ENCODE results near the gene SERTAD1.
"Not testable (repeated sequence)": the region's sequence is repeated elsewhere in the genome, so short reads cannot be mapped to it uniquely, and the experiment has no call there.

Gene SERTAD1

DNA sequence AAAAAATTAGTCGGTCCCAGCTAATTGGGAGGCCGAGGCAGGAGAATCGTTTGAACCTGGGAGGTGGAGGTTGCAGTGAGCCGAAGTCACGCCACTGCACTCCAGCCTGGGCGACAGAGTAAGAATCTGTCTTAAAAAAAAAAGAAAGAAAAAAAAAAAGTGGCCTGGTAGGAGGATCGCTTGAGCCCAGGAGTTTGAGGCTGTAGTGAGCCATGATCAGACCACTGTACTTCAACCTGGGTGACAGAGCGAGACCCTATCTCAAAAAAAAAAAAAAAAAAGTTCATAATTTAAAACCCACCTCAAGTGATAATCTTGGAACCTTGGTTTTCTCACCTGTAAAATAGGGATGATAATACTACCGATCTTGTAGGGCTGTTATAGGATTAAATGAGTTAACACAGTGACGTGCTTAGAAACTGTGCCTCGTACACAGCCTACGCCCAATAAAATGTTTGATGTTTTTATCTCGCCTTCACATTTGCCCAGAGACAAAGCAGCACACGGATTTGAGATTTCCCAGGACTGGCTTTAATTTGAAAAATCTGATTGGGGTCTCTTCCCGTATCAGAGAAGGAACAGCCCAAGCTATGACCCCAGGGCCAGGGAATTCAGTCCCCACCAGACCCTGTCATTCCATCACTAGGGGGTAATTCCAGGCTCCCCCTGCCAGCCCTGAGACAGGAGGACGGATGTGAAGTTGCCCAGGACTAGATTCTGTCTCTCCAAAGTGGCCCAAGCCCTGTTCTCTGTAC, 3.6 kb downstream of the SERTAD1 start:
- no peak for DNase-seq (ENCODE audit: low spot score)

GRCh38 chr19:40420766-40421765, 4.7 kb downstream of the SERTAD1 start:
- peak; percentile 95 for DNase-seq (ENCODE audit: low spot score)

DNA sequence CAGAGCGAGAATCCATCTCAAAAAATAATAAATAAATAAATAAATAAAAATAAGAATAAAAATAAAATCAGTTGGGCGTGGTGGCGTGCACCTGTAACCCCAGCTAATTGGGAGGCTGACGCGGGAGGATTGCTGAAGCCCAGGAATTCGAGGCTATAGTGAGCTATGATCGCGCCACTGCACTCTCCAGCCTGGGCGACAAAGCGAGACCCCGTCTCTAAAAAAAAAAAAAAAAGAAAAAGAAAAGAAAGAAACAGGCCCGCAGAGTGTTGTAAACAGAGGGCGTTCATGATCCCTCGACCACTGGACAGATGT, 5.4 kb downstream of the SERTAD1 start:
- DNase-seq (ENCODE audit: low spot score), result no peak

DNA sequence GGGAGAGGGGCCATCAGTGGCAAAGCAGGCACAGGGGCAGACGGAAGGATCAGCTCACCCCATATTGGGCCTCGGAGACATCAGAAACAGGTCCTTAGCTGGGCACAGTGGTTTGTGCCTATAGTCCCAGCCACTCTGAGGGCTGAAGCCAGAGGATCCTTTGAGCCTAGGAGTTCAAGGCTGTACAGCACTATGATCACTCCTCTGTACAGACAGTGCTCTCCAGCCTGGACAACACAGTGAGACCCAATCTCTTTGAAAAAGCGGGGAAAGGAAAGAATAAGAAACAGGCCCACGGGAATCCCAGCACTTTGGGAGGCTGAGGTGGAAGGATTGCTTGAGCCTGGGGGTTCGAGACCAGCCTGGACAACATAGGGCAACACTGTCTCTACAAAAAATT, 6.0 kb downstream of the SERTAD1 start:
- DNase-seq (ENCODE audit: low spot score), result no peak

DNA sequence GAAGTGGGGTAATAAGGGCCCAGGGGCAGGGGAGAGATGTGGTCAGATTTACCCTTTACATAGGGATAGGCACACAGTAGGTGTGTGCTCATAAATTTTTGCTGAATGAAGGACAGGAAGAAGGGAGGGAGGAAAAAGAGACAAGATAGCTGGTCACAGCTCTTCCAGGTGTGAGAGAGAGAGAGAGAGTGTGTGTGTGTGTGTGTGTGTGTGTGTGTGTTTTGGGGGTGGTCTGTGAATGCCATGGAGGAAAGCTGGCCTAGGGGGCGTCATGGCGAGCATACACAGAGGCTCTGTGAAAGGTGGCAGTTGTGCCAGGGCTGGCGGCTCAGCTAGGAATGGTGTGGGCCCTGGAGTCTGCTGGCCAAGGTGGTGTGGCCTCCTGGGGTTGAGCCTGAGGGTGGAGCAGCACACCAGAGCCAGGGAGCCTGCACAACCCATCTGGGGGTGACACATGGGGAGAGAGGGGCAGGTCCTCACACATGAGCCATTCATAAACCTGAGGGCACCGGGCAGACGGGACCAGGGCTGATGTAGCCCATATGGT, 6.7 kb downstream of the SERTAD1 start:
- DNase-seq (ENCODE audit: low spot score), result no peak

- no peak for DNase-seq (ENCODE audit: low spot score)
These were observed 7.8 kb downstream of the SERTAD1 start for GRCh38 chr19:40418040-40418439.

DNA sequence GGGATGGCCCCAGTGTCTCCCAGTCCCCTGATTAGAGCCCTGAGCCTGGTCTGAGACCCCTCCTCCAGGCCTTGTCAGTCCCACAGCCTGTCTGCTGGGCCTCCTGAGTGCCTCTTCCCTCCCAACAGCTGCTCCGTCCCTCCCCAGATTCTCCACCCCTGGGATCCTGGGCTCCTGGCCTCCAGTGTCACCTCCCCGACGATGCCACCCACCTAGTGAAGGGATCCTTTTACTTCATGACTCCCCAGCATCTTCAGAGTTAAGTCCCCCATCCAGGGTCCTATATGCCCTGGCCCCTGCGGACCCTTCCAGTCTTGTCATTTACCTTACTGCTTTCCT, 8.2 kb downstream of the SERTAD1 start:
- DNase-seq (ENCODE audit: low spot score), result no peak

- DNase-seq (ENCODE audit: low spot score), result peak; percentile 51
These were observed 8.7 kb downstream of the SERTAD1 start for GRCh38 chr19:40416918-40417642.

- DNase-seq (ENCODE audit: low spot score), result no peak
These were observed 10.0 kb downstream of the SERTAD1 start for GRCh38 chr19:40415768-40416167.

DNA sequence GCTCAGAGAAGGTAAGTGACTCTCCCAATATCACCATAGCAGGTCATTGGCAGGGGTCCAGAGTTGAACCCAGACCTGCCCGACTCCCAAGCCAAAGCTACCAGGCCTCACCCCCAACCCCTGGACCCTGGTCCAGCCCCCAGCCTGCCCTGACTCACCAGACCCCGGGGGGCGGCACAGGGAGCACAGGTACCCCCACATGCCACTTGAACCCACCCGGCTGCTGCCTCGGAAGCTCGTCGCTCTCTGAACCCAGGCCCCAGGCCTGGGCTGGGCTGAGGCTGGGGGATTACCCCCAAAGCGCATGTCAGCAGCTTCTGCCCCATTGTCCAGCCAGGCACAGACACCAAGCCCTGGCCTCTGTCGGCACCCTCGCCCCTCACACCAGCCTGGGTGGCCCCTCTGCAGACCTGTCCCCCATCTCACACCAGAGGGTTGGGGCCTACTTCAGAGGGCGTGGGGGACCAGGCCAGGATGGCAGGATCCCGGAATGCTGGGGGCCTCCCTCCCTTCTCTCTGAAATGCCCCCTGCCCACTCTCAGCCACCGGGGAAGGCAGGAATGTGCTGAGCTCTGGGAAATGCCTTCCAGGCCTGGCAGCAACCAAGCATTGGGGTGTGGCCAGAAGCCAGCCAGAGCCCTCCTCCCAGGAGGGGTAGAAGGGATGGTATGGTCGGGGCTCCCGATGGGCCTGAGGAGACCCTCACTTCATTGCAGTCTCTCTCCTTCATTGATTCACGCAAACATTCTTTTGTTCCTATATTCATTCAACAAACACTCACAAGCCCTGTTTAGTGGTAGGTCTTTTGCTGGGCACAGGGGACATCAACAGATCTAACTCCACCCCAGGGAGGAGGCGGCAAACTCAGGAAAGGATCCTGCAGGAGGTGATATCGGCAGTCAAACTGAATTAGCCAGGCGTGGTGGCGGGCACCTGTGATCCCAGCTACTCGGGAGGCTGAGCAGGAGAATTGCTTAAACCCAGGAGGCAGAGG, 11.0 kb downstream of the SERTAD1 start:
- DNase-seq (ENCODE audit: low spot score), result peak; percentile 8

- no peak for DNase-seq (ENCODE audit: low spot score)
These were observed 12.4 kb downstream of the SERTAD1 start, which contains the start of gene PRX for GRCh38 chr19:40413291-40413845. Gene PRX (minus strand): TSS chr19:40413378. CDS start chr19:40407932, 5,446 bp downstream.

DNA sequence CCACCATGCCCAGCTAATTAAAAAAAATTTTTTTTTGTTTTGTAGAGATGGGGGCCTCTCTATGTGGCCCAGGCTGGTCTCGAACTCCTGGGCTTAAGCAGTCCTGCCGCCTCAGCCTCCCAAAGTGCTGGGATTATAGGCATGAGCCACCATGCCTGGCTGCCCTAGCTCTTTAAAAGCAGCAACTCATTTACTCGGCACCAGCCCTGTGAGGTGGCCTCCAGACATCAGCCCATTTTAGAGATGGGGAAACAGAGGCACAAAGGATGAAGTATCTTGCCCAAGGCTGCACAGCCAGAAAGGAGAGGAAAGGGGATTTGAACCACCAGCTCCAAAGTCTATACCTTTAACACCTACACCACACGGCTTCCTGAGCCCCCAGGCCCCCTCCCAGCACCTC, 12.9 kb downstream of the SERTAD1 start:
- DNase-seq (ENCODE audit: low spot score), result no peak

- DNase-seq (ENCODE audit: low spot score), result no peak
These were observed 13.8 kb downstream of the SERTAD1 start for GRCh38 chr19:40411958-40412499.

DNA sequence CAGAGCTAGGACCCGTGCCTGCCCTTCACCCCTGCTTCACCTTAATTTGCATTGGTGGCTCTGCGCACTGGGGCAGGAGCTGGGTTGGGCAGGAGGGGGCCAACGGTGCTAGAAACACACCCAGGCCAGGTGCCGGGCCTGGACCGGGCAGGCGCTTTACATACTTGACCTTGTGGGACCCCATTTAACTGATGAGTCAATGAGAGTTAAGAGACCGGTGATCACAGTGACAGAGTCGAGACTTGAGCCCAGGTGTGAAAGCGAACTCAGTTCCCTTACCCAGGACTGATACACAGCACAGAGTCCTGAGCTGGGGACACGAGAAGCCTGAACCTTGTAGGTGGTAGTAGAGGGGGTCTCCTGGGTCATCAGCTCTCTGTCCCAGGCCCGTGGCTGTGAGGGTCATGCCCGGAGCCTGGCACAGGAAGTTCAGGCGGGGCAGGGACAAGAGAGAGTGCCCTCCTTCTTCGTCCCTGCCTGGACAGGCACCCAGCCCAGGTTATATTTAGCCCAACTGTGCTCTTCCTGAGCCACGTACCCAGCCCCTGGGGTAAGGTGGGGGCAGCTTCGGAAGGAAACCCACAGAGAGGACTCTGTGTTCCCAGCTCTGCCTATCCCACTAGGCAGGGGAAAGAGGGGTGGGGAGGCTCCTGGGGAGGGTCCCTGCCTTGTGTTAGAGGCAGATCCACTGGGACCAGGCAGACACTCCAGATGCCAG, 14.5 kb downstream of the SERTAD1 start:
- DNase-seq (ENCODE audit: low spot score), result no peak

DNA sequence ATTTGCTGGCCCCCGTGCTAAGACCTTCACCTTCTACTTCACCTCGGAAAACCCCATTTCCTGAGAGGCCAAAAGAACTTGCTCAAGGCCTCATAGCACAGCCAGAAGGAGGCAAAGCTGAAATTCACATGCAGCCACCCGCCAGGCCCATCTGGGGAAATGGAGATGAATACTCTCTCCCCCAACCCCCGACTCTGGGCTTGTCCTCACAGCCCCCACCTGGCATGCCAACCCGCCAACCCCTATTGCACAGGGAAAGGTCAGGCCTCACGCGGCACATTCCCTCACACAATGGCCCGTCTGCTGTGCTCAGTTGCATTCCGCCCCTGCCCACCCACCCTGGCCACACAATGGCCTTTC, 15.8 kb downstream of the SERTAD1 start:
- DNase-seq (ENCODE audit: low spot score), result no peak

- DNase-seq (ENCODE audit: low spot score), result not testable (repeated sequence)
These were observed 17.2 kb downstream of the SERTAD1 start for GRCh38 chr19:40408598-40408925.

- DNase-seq (ENCODE audit: low spot score), result no peak
These were observed 17.8 kb downstream of the SERTAD1 start for GRCh38 chr19:40407714-40408597.

DNA sequence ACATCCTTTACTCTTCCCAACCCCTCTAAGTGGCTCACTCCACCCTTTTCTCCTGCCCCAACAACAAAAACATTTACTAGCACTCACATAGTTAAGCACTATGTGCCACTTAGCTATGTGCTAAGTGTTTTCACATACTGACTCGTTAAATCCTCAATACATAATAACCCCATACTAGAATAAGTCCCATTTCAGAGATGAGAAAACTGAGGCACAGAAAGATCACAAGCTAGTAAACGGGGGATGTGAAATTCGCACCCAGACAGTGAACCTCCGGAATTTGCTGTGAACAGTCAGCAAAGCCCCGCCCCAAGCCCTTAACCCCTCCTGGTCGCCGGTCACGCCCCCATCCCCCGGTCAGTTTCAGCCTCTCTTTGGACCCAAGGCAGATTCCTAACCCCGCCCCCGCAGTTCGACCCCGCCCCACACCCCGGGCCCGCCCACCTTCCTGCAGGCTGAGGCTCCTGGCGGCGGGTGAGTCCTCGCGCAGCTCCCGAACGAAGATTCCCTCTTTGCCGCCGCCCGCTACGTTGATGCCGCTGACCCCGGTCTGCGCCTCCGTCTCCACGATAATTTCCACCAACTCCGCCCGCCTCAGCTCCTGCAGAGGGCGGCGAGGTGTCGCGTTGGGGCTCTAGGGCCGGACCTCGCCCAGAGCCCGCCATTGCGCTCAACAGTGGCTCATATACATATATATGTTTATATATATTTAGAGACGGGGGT, 22.4 kb downstream of the SERTAD1 start:
- DNase-seq (ENCODE audit: low spot score), result peak; percentile 97
